Endothelial cell of umbilical vein (primary cell): ENCODE measurements around the gene CTR9. TPM values are rescaled to one million over a fixed set of nuclear protein-coding genes. Genes with fewer than 3 reads are reported as not detected.

Experiments
- BruUV-seq: library from RNA; stranded (reverse); fragments of 400-500 nt; replicated peaks from 2 replicates; lab custom pipeline; 2021; lab: Mats Ljungman, UMichigan
- CTCF ChIA-PET: fragments of 300-600, 350-600 bp; sonication (Branson Sonifier 250); formaldehyde crosslinking; loops from one replicate; lab custom pipeline; 2021; ENCODE audit warnings: antibody characterized with exemption, inconsistent platforms; lab: Charles Lee
- POLR2A ChIA-PET: fragments of 300-600, 350-600 bp; sonication (Branson Sonifier 250); formaldehyde crosslinking; loops from one replicate; lab custom pipeline; 2021; ENCODE audit warnings: antibody characterized with exemption, inconsistent platforms; lab: Charles Lee
- DNase-seq: peaks from one replicate; pipeline ENCODE4 v3.0.0-alpha.2; 2011; ENCODE audit warnings: low read depth, low spot score
- FAIRE-seq: peaks from 2 replicates; lab custom pipeline; 2011; peaks lifted over from hg19 to GRCh38; lab: Jason Lieb, UNC
- H2AFZ ChIP-seq: 2 replicates; pipeline ENCODE4 v1.6.0; 2012; ENCODE audit warnings: low read depth, low read length, control low read depth, inconsistent platforms
- H3K27ac ChIP-seq: 2 replicates; pipeline ENCODE4 v1.5.1; 2011; ENCODE audit warnings: low read depth, mild to moderate bottlenecking, control low read depth, low read length, moderate library complexity; ENCODE audit not compliant: insufficient read depth
- H3K27me3 ChIP-seq, 2 experiments: 2 replicates each; pipeline versions ENCODE4 v1.6.0 to v1.6.1; 2011; ENCODE audit warnings: low read length in 2 of 2, mixed read lengths in 1 of 2; ENCODE audit not compliant: control insufficient read depth in 2 of 2, insufficient read depth in 2 of 2
- H3K36me3 ChIP-seq, 2 experiments: 2 replicates in 1 of 2; 3 replicates in 1 of 2; pipeline ENCODE4 v1.5.1; 2011; ENCODE audit warnings: low read length in 2 of 2, mild to moderate bottlenecking in 1 of 2, moderate library complexity in 1 of 2; ENCODE audit not compliant: control insufficient read depth in 2 of 2, insufficient read depth in 2 of 2; ENCODE audit errors: extremely low read depth in 1 of 2
- H3K4me1 ChIP-seq: 3 replicates; pipeline ENCODE4 v1.5.1; 2011; ENCODE audit warnings: mild to moderate bottlenecking, low read length; ENCODE audit not compliant: control insufficient read depth, insufficient read depth; ENCODE audit errors: extremely low read depth
- H3K4me2 ChIP-seq: 2 replicates; pipeline ENCODE4 v1.6.1; 2011; ENCODE audit warnings: low read length, control low read depth, mixed read lengths; ENCODE audit not compliant: insufficient read depth
- H3K4me3 ChIP-seq, 3 experiments: fragments of 200-600 bp in 1 of 3; sonication (generic), shearing (Covaris generic) in 1 of 3; replicated peaks in 1 of 3; 2 replicates each; pipeline ENCODE4 v1.5.1; 2011 to 2016; ENCODE audit warnings: control low read depth in 3 of 3, low read length in 3 of 3, mild to moderate bottlenecking in 2 of 3, inconsistent platforms in 1 of 3, low read depth in 1 of 3, moderate library complexity in 1 of 3; ENCODE audit not compliant: insufficient read depth in 1 of 3
- H3K79me2 ChIP-seq: 2 replicates; pipeline ENCODE4 v1.6.0; 2012; ENCODE audit warnings: low read length, inconsistent platforms; ENCODE audit not compliant: control insufficient read depth, insufficient read depth
- H3K9ac ChIP-seq: replicated peaks from 2 replicates; pipeline ENCODE3; 2011; ENCODE audit warnings: low read length, control low read depth; ENCODE audit not compliant: insufficient read depth; ENCODE audit errors: extremely low read depth
- H3K9me1 ChIP-seq: replicated peaks from 3 replicates; pipeline ENCODE4 v1.6.0; 2011; ENCODE audit warnings: mild to moderate bottlenecking, low read length; ENCODE audit not compliant: control insufficient read depth, insufficient read depth; ENCODE audit errors: extremely low read depth
- H3K9me3 ChIP-seq: replicated peaks from 2 replicates; pipeline ENCODE4 v1.5.1; 2012; ENCODE audit warnings: low read length, inconsistent platforms; ENCODE audit not compliant: control insufficient read depth, insufficient read depth
- H4K20me1 ChIP-seq: replicated peaks from 2 replicates; pipeline ENCODE3; 2011; ENCODE audit warnings: mild to moderate bottlenecking, low read length; ENCODE audit not compliant: control insufficient read depth, insufficient read depth; ENCODE audit errors: extremely low read depth
- EZH2 ChIP-seq: IDR thresholded peaks from 2 replicates; pipeline ENCODE4 v1.6.1; 2012; ENCODE audit warnings: borderline replicate concordance, low read depth, mild to moderate bottlenecking, moderate library complexity, low read length, inconsistent platforms; ENCODE audit not compliant: severe bottlenecking
- GATA2 ChIP-seq: IDR thresholded peaks from 2 replicates; pipeline ENCODE4 v1.7.0; 2011; ENCODE audit warnings: low read depth, mild to moderate bottlenecking, moderate library complexity, mixed read lengths, low read length; ENCODE audit not compliant: insufficient read length, insufficient read depth
- JUN ChIP-seq: IDR thresholded peaks from 2 replicates; pipeline ENCODE4 v1.6.1; 2011; ENCODE audit warnings: borderline replicate concordance, low read depth; ENCODE audit not compliant: insufficient read length, insufficient read depth
- MYC ChIP-seq: IDR thresholded peaks from one replicate; pipeline ENCODE4 v1.6.1; 2011; ENCODE audit warnings: mild to moderate bottlenecking, low read depth, low read length
- POLR2A ChIP-seq: IDR thresholded peaks from 2 replicates; pipeline ENCODE4 v1.6.1; 2012; ENCODE audit warnings: low read depth, mild to moderate bottlenecking, control low read depth, low read length
- POLR2AphosphoS5 ChIP-seq: IDR thresholded peaks from 2 replicates; pipeline ENCODE4 v1.6.1; 2012; ENCODE audit warnings: low read depth, mild to moderate bottlenecking, control low read depth, low read length, moderate library complexity; ENCODE audit not compliant: insufficient read depth
- dilution Hi-C: fragments of 300-500 bp; cut with MboI; formaldehyde crosslinking; loops from one replicate; pipeline ENCODE4 v1.15.0; 2019; ENCODE audit warnings: low sequenced_read_pairs; ENCODE audit not compliant: extremely low pct_ligation_motif_present
- intact Hi-C: fragments of 100-400 bp; cut with micrococcal nuclease; formaldehyde crosslinking; loops from one replicate; pipeline ENCODE4 v1.10.0; 2022
- polyA plus RNA-seq, 4 experiments: library from polyadenylated mRNA; depleted of rRNA in 3 of 4; stranded (reverse) in 3 of 4; unstranded in 1 of 4; fragments of >200 nt; gene quantifications; 2 replicates each; pipeline versions ENCODE4 v1.2.1 to v1.2.3, GENCODE V29; 2011 to 2012; ENCODE audit warnings: missing spikeins in 1 of 4
- total RNA-seq: library from RNA; stranded (reverse); gene quantifications from 2 replicates; pipeline ENCODE4 v1.2.3, GENCODE V29; 2021
- TF ChIP-seq, protein P1 (sequence below): IDR thresholded peaks from 2 replicates; pipeline ENCODE4 v1.6.1; 2011; ENCODE audit not compliant: insufficient read depth, insufficient read length

CTR9 gene
- total and polyA plus RNA-seq, 2 donors (not counting 3 experiments of a cell fraction or from before 2014, with no cell fraction given): 7.5 to 33.2 TPM

DNA sequence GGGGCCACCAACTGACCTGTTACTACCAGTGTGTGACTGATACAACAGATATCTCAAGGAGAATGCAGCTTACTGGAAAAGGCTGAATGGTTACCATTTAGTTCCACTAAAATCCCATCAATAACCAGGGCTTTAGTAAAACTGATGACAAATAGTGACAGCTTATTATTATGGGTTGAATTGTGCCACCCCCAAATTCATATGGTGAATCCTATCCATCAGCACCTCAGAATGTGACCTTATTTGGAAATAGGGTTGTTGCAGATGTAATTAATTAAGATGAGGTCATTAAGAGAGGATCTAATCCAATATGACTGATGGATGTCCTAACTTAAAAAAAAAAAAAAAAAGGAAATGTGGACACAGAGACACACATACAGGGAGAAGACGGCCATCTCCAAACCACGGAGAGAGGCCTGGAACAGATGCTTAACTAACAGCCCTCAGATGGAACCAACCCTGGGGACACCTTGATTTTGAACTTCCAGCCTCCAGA, 30.1 kb upstream of the CTR9 start:
- dilution Hi-C loops (no loop called here), intact Hi-C loops (no loop called here)
- TF ChIP-seq EZH2 (no peak), POLR2AphosphoS5 (no peak), POLR2A (no peak)
- TF ChIP-seq, protein P1, sequence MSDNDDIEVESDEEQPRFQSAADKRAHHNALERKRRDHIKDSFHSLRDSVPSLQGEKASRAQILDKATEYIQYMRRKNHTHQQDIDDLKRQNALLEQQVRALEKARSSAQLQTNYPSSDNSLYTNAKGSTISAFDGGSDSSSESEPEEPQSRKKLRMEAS: no peak
- Histone ChIP-seq H3K9me1 (no peaks in the 10 kb centered on the region), H4K20me1 (no peaks in the 10 kb centered on the region), H3K9ac (no peak overlapping the region), H3K9me3 (no peaks in the 10 kb centered on the region), H2AFZ (no peak overlapping the region), H3K79me2 (no peaks in the 10 kb centered on the region), H3K27ac (no peak overlapping the region), H3K27me3 (peaks cover 2 to 15% of the 10 kb centered on the region in 2 experiments), H3K4me3 (no peak overlapping the region), H3K36me3 (no peaks in the 10 kb centered on the region), H3K4me1 (no peaks in the 10 kb centered on the region), H3K4me2 (no peak overlapping the region)
- no peak for FAIRE-seq
- ChIA-PET POLR2A (no interaction called here), CTCF (no interaction called here)
- BruUV-seq: no TSS peak
- DNase-seq: no peak

DNA sequence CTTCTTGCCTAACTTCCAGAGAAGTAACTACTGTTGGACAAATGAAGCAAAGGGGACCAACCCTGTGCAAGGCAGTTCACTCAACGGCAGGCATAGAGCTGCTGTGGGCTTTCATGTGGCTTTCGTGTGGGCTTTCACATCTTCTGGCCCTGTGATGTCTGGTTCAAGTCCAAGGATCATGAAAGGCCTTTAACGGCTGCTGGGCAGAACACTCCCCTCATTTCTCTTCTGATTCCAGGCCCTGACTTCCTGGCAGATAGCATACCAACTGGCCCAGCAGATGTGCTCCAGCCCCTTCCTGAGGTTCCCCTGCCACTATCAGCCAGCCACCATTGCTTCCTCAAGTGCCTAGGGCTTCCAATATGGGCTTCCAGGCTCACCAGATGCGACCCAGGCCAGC, 28.7 kb upstream of the CTR9 start:
- no peaks in the 10 kb centered on the region for H3K4me1 ChIP-seq
- H3K9me1 ChIP-seq: no peaks in the 10 kb centered on the region
- FAIRE-seq (no peak), DNase-seq (no peak)
- H3K27me3 ChIP-seq: peaks cover 2 to 12% of the 10 kb centered on the region in 2 experiments
- no peak for TF ChIP-seq JUN
- TF ChIP-seq GATA2: no peak
- TF ChIP-seq, protein P1: no peak
- no peak for TF ChIP-seq MYC
- no peak for TF ChIP-seq EZH2
- no peak for TF ChIP-seq POLR2A
- dilution Hi-C loops (no loop called here), intact Hi-C loops (no loop called here)
- no peak overlapping the region for H3K9ac ChIP-seq
- no peak overlapping the region for H3K4me2 ChIP-seq
- no peak overlapping the region for H2AFZ ChIP-seq
- no peak overlapping the region for H3K4me3 ChIP-seq
- H3K79me2 ChIP-seq: no peaks in the 10 kb centered on the region
- no peaks in the 10 kb centered on the region for H3K36me3 ChIP-seq
- no peak overlapping the region for H3K27ac ChIP-seq
- BruUV-seq: no TSS peak
- no peaks in the 10 kb centered on the region for H4K20me1 ChIP-seq
- CTCF ChIA-PET: no interaction called here
- POLR2A ChIA-PET: no interaction called here
- H3K9me3 ChIP-seq: no peaks in the 10 kb centered on the region
